Lower leg skin (tissue), 4 donors: ENCODE data around the gene SLC35A4. TPM values are rescaled to one million over a fixed set of nuclear protein-coding genes. Genes with fewer than 3 reads are reported as not detected.

ENCODE experiments used
- DNase-seq, 2 donors: peaks; one replicate each; pipeline ENCODE4 v3.0.0-alpha.2; 2019; ENCODE audit warnings: low spot score in 2 of 2
- H3K4me3 ChIP-seq: fragments of 200-600 bp; sonication (generic); 2 replicates; pipeline ENCODE4 v1.5.1; 2017; ENCODE audit warnings: mild to moderate bottlenecking, low read depth; ENCODE audit not compliant: poor library complexity, severe bottlenecking
- POLR2A ChIP-seq, 2 donors: fragments of 450-650 bp; IDR thresholded peaks; one replicate each; pipeline ENCODE4 v1.6.1; 2016 to 2017; ENCODE audit warnings: antibody characterized with exemption in 2 of 2, mild to moderate bottlenecking in 1 of 2, moderate library complexity in 1 of 2
- WGBS, 2 donors: methylation state at CpG; one replicate each; pipeline ENCODE4 v1.1.5; 2018; 5-methylcytosine and 5-hydroxymethylcytosine counted together
- intact Hi-C: fragments of 100-400 bp; cut with DNase I; formaldehyde crosslinking; loops from one replicate; pipeline ENCODE4 v1.15.0; 2023; ENCODE audit warnings: low total_unique reads
- microRNA-seq, 2 donors: library from miRNA; unstranded; fragments of <30 nt; microRNA quantifications; one replicate each; pipeline ENCODE4, GENCODE V29; 2016; ENCODE audit warnings: borderline replicate concordance in 2 of 2, borderline number of aligned reads in 1 of 2
- total RNA-seq, 4 donors: library from RNA; depleted of rRNA; stranded (reverse); fragments of >200 nt; gene quantifications; one replicate each; pipeline ENCODE4 v1.1.0, GENCODE V29; 2016
- TF ChIP-seq, protein P1 (sequence below), 3 donors: fragments of 450-650 bp; IDR thresholded peaks; one replicate each; pipeline ENCODE4 v1.5.1; 2016; ENCODE audit warnings: antibody characterized with exemption in 3 of 3, mild to moderate bottlenecking in 3 of 3, moderate library complexity in 2 of 3

The SLC35A4 gene
- total RNA-seq, 4 donors from 2014 or later, result 59.7 to 86.4 (median 68.2) TPM

DNA sequence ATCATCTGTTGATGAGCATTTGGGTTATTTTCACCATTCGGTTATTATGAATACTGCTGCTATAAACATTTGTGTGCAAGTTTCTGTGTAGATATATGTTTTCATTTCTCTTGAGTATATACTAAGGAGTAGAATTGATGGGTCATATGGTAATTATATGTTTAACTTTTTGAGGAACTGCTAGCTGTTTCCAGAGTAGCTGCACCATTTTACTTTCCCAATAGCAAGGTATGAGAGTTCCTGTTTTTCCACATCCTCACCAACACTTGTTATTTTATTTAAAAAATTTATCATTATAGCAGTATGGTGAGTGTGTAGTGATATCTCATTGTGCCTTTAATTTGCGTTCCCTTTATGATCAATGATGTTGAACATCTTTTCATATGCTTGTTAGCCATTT is 39.1 kb downstream of the SLC35A4 start:
- no peak for DNase-seq
- WGBS, 2 donors, result 83 to 99% methylated on average over 2 of the region's 2 CpGs
- intact Hi-C loops, result no loop called here
- TF ChIP-seq, protein P1, sequence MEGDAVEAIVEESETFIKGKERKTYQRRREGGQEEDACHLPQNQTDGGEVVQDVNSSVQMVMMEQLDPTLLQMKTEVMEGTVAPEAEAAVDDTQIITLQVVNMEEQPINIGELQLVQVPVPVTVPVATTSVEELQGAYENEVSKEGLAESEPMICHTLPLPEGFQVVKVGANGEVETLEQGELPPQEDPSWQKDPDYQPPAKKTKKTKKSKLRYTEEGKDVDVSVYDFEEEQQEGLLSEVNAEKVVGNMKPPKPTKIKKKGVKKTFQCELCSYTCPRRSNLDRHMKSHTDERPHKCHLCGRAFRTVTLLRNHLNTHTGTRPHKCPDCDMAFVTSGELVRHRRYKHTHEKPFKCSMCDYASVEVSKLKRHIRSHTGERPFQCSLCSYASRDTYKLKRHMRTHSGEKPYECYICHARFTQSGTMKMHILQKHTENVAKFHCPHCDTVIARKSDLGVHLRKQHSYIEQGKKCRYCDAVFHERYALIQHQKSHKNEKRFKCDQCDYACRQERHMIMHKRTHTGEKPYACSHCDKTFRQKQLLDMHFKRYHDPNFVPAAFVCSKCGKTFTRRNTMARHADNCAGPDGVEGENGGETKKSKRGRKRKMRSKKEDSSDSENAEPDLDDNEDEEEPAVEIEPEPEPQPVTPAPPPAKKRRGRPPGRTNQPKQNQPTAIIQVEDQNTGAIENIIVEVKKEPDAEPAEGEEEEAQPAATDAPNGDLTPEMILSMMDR (IDR thresholded peaks at IDR 0.05), result no peak
- no peak for TF ChIP-seq POLR2A (IDR thresholded peaks at IDR 0.05)
- H3K4me3 ChIP-seq, result no peak overlapping the region

DNA sequence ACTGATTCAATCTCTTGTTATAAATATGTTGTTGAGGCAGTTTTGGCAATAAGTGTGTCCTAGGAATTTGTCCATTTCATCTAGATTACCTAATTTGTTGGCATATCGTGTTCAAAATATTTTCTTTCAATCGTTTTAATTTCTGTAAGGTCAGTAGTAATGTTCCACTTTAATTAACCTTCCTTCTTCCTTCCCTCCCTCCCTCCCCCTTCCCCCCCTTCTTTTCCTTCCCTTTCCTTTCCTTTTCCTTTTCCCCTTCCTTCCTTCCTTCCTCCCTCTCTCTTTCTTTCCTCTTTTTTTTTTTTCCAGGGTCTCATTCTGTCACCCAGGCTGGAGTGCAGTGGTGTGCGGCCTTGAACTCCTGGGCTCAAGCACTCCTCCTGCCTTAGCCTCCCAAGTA is 41.3 kb downstream of the SLC35A4 start:
- no peak for DNase-seq
- 69 to 82% methylated on average over 3 of the region's 3 CpGs for WGBS, 2 donors
- no peak overlapping the region for H3K4me3 ChIP-seq
- intact Hi-C loops, result no loop called here
- TF ChIP-seq, protein P1 (IDR thresholded peaks at IDR 0.05), result no peak
- no peak for TF ChIP-seq POLR2A (IDR thresholded peaks at IDR 0.05)

DNA sequence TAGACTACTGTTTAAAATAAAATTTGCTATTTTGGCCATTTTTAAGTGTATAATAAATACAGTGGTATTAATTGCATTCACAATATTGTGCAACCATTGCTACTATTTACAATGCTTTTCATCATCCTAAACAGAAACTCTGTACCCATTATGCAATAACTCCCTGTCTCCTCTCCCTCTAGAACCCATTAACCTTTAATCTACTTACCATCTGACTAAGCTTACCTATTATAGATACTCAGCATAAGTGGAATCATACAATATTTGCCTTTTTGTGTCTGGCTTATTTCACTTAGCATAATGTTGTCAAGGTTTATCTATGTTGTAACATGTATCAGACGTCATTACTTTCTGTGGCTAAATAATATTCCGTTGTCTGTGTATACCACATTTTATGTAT is 42.4 kb downstream of the SLC35A4 start:
- 84 to 92% methylated on average over 2 of the region's 2 CpGs for WGBS, 2 donors
- no peak for DNase-seq
- TF ChIP-seq POLR2A (IDR thresholded peaks at IDR 0.05), result no peak
- TF ChIP-seq, protein P1 (IDR thresholded peaks at IDR 0.05), result no peak
- H3K4me3 ChIP-seq, result no peak overlapping the region
- intact Hi-C loops, result no loop called here

DNA sequence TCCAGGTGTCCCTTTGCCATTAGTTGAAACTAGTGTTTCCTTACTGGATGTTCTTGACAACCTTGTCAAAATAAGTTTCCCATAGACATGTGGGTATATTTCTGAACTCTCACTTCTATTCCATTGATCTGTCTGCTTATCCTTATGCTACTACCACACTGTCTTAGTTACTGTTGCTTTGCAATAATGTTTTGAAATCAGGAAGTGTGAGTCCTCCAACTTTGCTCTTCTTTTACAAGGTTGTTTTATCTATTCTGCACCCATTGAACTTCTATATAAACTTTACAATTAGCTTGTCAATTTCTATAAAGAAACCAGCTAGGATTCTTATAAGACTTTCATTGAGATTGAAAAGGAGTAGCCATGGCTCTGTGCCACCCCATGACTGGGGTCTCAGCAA is 44.1 kb downstream of the SLC35A4 start:
- intact Hi-C loops, result no loop called here
- H3K4me3 ChIP-seq, result no peak overlapping the region
- DNase-seq, result no peak
- TF ChIP-seq, protein P1 (IDR thresholded peaks at IDR 0.05), result no peak
- TF ChIP-seq POLR2A (IDR thresholded peaks at IDR 0.05), result no peak

DNA sequence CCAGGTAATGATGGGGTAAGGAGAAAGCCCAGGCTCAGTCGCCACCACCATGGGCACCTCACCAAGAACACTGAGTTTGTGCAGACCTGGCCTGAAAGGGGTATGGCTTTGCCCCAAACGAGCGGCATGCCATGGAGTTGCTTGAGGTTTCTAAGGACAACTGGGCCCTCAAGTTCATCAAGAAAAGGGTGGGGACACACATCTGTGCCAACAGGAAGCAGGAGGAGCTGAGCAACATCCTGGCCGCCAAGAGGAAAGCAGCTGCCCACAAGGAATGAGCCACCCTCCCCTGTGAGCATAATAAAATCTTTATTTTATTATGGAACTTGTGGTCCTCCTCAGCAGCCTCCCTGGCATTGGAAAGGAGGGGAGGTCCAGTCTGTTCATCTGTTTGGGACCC is 44.5 kb downstream of the SLC35A4 start:
- 25 to 42% methylated on average over 4 of the region's 4 CpGs for WGBS, 2 donors
- no peak overlapping the region for H3K4me3 ChIP-seq
- DNase-seq, result peak in 1 of 2 donors; percentile 58
- no peak for TF ChIP-seq POLR2A (IDR thresholded peaks at IDR 0.05)
- intact Hi-C loops, result no loop called here

DNA sequence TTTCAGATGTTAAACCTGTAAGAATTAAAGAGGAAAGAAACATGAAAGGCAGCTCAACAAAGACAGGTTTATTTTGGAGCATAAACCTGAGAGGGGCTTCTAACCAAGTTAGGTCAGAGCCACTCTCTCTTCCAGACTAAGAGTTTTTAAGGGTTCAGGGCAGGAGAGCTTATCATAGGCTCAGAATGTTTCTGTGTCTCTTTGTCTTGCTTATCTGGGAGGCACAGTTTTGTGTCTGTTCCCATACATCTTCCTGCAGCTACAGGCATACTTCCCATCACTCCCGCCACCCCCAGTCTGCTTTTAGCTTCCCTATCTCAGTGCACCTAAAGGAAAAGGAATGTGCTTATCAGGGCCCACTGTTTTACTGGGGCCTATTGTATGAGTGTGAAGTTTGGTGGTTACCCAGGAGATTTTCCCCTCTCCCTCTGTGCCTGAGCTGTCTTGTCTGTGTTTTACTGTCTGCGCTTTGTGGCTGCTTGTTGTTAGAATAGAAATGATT is 46.4 kb downstream of the SLC35A4 start:
- H3K4me3 ChIP-seq, result no peak overlapping the region
- no peak for DNase-seq
- intact Hi-C loops, result no loop called here
- no peak for TF ChIP-seq POLR2A (IDR thresholded peaks at IDR 0.05)
- TF ChIP-seq, protein P1 (IDR thresholded peaks at IDR 0.05), result no peak
- 72 to 77% methylated on average over 2 of the region's 2 CpGs for WGBS, 2 donors

Small RNAs within 50 kb of the gene (microRNA-seq; reads per million reads assigned to microRNA genes)
- 0 reads per million in 2 donors for gene MIR6831

Other genes starting within 250 kb of the SLC35A4 start
- gene HBEGF, start 218.2 kb upstream of the SLC35A4 start, total RNA-seq, result 10 to 100 TPM; 16.6 to 24.3 (median 18.4) TPM
- 1 to 10 TPM in 1 of 4 donors, under 1 TPM in 2, not detected in 1; 0.10 to 1.4 (median 0.38) TPM for gene SLC4A9, start 204.6 kb upstream of the SLC35A4 start, total RNA-seq
- gene ANKHD1, start 163.0 kb upstream of the SLC35A4 start, total RNA-seq, result 100 to 1,000 TPM in 2 of 4 donors, 10 to 100 TPM in 2; 73.6 to 165 (median 101) TPM
- gene EIF4EBP3, start 17.2 kb upstream of the SLC35A4 start, total RNA-seq, result 10 to 100 TPM; 19.2 to 32.1 (median 27.2) TPM
- gene SRA1, start 7.4 kb upstream of the SLC35A4 start, total RNA-seq, result 10 to 100 TPM; 11.4 to 23.9 (median 14.6) TPM
- 10 to 100 TPM; 14.0 to 23.7 (median 19.2) TPM for gene APBB3, start 230 bp upstream of the SLC35A4 start, total RNA-seq
- gene CD14, start 68.3 kb downstream of the SLC35A4 start, total RNA-seq, result 10 to 100 TPM; 14.9 to 22.1 (median 19.1) TPM
- 10 to 100 TPM; 60.3 to 99.8 (median 67.3) TPM for gene TMCO6, start 74.6 kb downstream of the SLC35A4 start, total RNA-seq
- 10 to 100 TPM; 39.4 to 57.6 (median 45.8) TPM for gene NDUFA2, start 82.8 kb downstream of the SLC35A4 start, total RNA-seq
- gene IK, start 83.0 kb downstream of the SLC35A4 start, total RNA-seq, result 100 to 1,000 TPM in 1 of 4 donors, 10 to 100 TPM in 3; 64.1 to 105 (median 94.8) TPM
- gene WDR55, start 100.1 kb downstream of the SLC35A4 start, total RNA-seq, result 10 to 100 TPM; 19.7 to 26.1 (median 21.4) TPM
- gene DND1, start 108.7 kb downstream of the SLC35A4 start, total RNA-seq, result under 1 TPM; 0.49 to 0.94 (median 0.69) TPM
- 10 to 100 TPM; 71.9 to 90.6 (median 80.8) TPM for gene HARS1, start 126.5 kb downstream of the SLC35A4 start, total RNA-seq
- 10 to 100 TPM; 17.4 to 37.2 (median 31.8) TPM for gene HARS2, start 126.6 kb downstream of the SLC35A4 start, total RNA-seq
- 10 to 100 TPM; 28.2 to 48.6 (median 41.2) TPM for gene ZMAT2, start 135.6 kb downstream of the SLC35A4 start, total RNA-seq
- gene PCDHA1, start 221.3 kb downstream of the SLC35A4 start, total RNA-seq, result not detected
- not detected for gene PCDHA2, start 230.0 kb downstream of the SLC35A4 start, total RNA-seq
- gene PCDHA3, start 236.2 kb downstream of the SLC35A4 start, total RNA-seq, result under 1 TPM in 2 of 4 donors, not detected in 2; 0.05 to 0.13 TPM
- gene PCDHA4, start 242.2 kb downstream of the SLC35A4 start, total RNA-seq, result under 1 TPM in 3 of 4 donors, not detected in 1; 0.08 to 0.58 (median 0.23) TPM